ENCODE results near the gene CCDC27.

CCDC27 gene

GRCh38 chr1:3777647-3778589 lies 25.7 kb downstream of the CCDC27 start:
- no peak for DNase-seq

GRCh38 chr1:3778590-3779264 lies 26.5 kb downstream of the CCDC27 start:
- DNase-seq, result no peak

- no peak for DNase-seq
Observed at GRCh38 chr1:3779265-3779911, 27.1 kb downstream of the CCDC27 start.

GRCh38 chr1:3779912-3780416 lies 27.7 kb downstream of the CCDC27 start:
- DNase-seq, result no peak

- no peak for DNase-seq
Observed at GRCh38 chr1:3780901-3781300, 28.7 kb downstream of the CCDC27 start.

- DNase-seq, result no peak
Observed at GRCh38 chr1:3783651-3784474, 31.6 kb downstream of the CCDC27 start.

GRCh38 chr1:3785045-3785444 lies 32.8 kb downstream of the CCDC27 start:
- no peak for DNase-seq

- DNase-seq, result peak; percentile 57
Observed at GRCh38 chr1:3785456-3786157, 33.4 kb downstream of the CCDC27 start.

GRCh38 chr1:3786468-3787348 lies 34.5 kb downstream of the CCDC27 start:
- DNase-seq, result no peak

- no peak for DNase-seq
Observed at GRCh38 chr1:3787349-3787715, 35.1 kb downstream of the CCDC27 start.

GRCh38 chr1:3787745-3788605 lies 35.7 kb downstream of the CCDC27 start:
- no peak for DNase-seq

- DNase-seq, result no peak
Observed at GRCh38 chr1:3788756-3789420, 36.6 kb downstream of the CCDC27 start.

GRCh38 chr1:3789421-3790300 lies 37.4 kb downstream of the CCDC27 start:
- DNase-seq, result no peak

GRCh38 chr1:3790500-3790923 lies 38.3 kb downstream of the CCDC27 start:
- DNase-seq, result no peak

- DNase-seq, result no peak
Observed at GRCh38 chr1:3790952-3791351, 38.7 kb downstream of the CCDC27 start.

GRCh38 chr1:3795453-3796214 lies 43.4 kb downstream of the CCDC27 start:
- DNase-seq, result peak; percentile 39

Data from RPMI8226 (cell line).